SK-N-SH treated with all-trans-retinoic acid at 6 μM for 48 hours (cell line): Measurements from ENCODE around the gene PDE5A.

Experiments
- ATAC-seq: fragments of 200-7000 bp; cut with Tn5 transposase; 3 replicates; pipeline ENCODE4 v1.9.1; 2020; ENCODE audit warnings: mild to moderate bottlenecking, moderate library complexity
- ARNTL ChIP-seq: fragments of 450-650 bp; formaldehyde crosslinking; IDR thresholded peaks from 2 replicates; pipeline ENCODE4 v1.5.0; 2020; ENCODE audit warnings: low read depth, mild to moderate bottlenecking, moderate library complexity, borderline replicate concordance
- CSDC2 ChIP-seq: fragments of 250-450 bp; sonication (Bioruptor Pico); IDR thresholded peaks from 2 replicates; pipeline ENCODE4 v1.5.0; 2020; ENCODE audit warnings: mild to moderate bottlenecking, moderate library complexity
- ESRRG ChIP-seq: fragments of 250-450 bp; sonication (Bioruptor Pico); IDR thresholded peaks from 2 replicates; pipeline ENCODE4 v1.6.1; 2021; ENCODE audit warnings: mild to moderate bottlenecking
- GLIS3 ChIP-seq: fragments of 250-450 bp; sonication (Bioruptor Pico); IDR thresholded peaks from 2 replicates; pipeline ENCODE4 v1.5.0; 2020; ENCODE audit warnings: mild to moderate bottlenecking, moderate library complexity
- ISL1 ChIP-seq: fragments of 250-450 bp; sonication (Bioruptor Pico); IDR thresholded peaks from 2 replicates; pipeline ENCODE4 v2.1.2; 2022; ENCODE audit warnings: mild to moderate bottlenecking, moderate library complexity
- OSR1 ChIP-seq: fragments of 250-450 bp; sonication (Bioruptor Pico); IDR thresholded peaks from 2 replicates; pipeline ENCODE4 v1.8.0; 2022; ENCODE audit warnings: moderate library complexity, mild to moderate bottlenecking, inconsistent platforms
- PATZ1 ChIP-seq: fragments of 250-450 bp; sonication (Bioruptor Pico); IDR thresholded peaks from 2 replicates; pipeline ENCODE4 v1.8.0; 2020; ENCODE audit warnings: mild to moderate bottlenecking, moderate library complexity, borderline replicate concordance
- POU6F1 ChIP-seq: fragments of 250-450 bp; sonication (Bioruptor Pico); IDR thresholded peaks from 2 replicates; pipeline ENCODE4 v1.8.0; 2021; ENCODE audit warnings: low read depth, mild to moderate bottlenecking, moderate library complexity, borderline replicate concordance
- PPARA ChIP-seq: fragments of 250-450 bp; sonication (Bioruptor Pico); IDR thresholded peaks from 2 replicates; pipeline ENCODE4 v1.5.0; 2020; ENCODE audit warnings: mild to moderate bottlenecking, borderline replicate concordance
- RARB ChIP-seq: fragments of 250-450 bp; sonication (Bioruptor Pico); IDR thresholded peaks from 2 replicates; pipeline ENCODE4 v1.8.0; 2021; ENCODE audit warnings: mild to moderate bottlenecking, moderate library complexity
- SNAI2 ChIP-seq: fragments of 250-450 bp; sonication (Bioruptor Pico); IDR thresholded peaks from 2 replicates; pipeline ENCODE4 v1.5.0; 2020; ENCODE audit warnings: mild to moderate bottlenecking, moderate library complexity
- TOX ChIP-seq: fragments of 250-450 bp; sonication (Bioruptor Pico); IDR thresholded peaks from 2 replicates; pipeline ENCODE4 v1.8.0; 2021; ENCODE audit warnings: mild to moderate bottlenecking, moderate library complexity, borderline replicate concordance
- TSHZ2 ChIP-seq: fragments of 250-450 bp; sonication (Bioruptor Pico); IDR thresholded peaks from 2 replicates; pipeline ENCODE4 v1.5.0; 2020; ENCODE audit warnings: mild to moderate bottlenecking, moderate library complexity
- ZC3H10 ChIP-seq: fragments of 250-450 bp; sonication (Bioruptor Pico); IDR thresholded peaks from 2 replicates; pipeline ENCODE4 v1.5.1; 2021; ENCODE audit warnings: mild to moderate bottlenecking, moderate library complexity
- ZFP3 ChIP-seq: fragments of 250-450 bp; sonication (Bioruptor Pico); IDR thresholded peaks from 2 replicates; pipeline ENCODE4 v1.5.0; 2020; ENCODE audit warnings: mild to moderate bottlenecking, moderate library complexity
- ZFP30 ChIP-seq: fragments of 450-650 bp; formaldehyde crosslinking; IDR thresholded peaks from 2 replicates; pipeline ENCODE4 v1.5.0; 2022; ENCODE audit warnings: mild to moderate bottlenecking, moderate library complexity
- ZNF565 ChIP-seq: fragments of 450-650 bp; formaldehyde crosslinking; conservative IDR thresholded peaks from 2 replicates; pipeline ENCODE4 v1.5.0; 2020; ENCODE audit warnings: low read depth, mild to moderate bottlenecking, moderate library complexity
- ZNF70 ChIP-seq: fragments of 450-650 bp; formaldehyde crosslinking; IDR thresholded peaks from 2 replicates; pipeline ENCODE4 v1.5.0; 2020; ENCODE audit warnings: mild to moderate bottlenecking, moderate library complexity
- TF ChIP-seq, protein P1 (sequence below): fragments of 250-450 bp; sonication (Bioruptor Pico); IDR thresholded peaks from 2 replicates; pipeline ENCODE4 v1.5.1; 2021; ENCODE audit warnings: mild to moderate bottlenecking, moderate library complexity

The PDE5A gene

DNA sequence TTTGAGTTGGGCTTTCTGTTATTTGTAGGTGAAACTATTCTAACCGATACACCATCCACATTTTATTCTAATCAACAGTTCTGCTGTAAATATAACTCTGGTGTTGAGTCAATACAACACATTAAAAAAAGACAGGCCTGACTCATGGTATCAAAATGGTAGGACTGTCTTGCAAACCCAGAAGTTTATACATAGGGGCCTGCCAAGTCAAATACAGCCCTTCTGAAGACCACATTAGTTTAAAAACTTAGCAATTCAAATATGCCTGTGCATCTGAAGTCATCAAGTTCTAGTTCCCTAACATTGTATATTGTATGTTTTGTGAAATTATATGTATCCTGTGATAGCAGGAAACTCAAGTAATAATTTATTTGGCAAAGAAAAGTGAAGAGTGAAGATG, 24.4 kb upstream of the PDE5A start:
- no peak for ATAC-seq
- TF ChIP-seq TSHZ2 (CRISPR knock-in tag): no peak

DNA sequence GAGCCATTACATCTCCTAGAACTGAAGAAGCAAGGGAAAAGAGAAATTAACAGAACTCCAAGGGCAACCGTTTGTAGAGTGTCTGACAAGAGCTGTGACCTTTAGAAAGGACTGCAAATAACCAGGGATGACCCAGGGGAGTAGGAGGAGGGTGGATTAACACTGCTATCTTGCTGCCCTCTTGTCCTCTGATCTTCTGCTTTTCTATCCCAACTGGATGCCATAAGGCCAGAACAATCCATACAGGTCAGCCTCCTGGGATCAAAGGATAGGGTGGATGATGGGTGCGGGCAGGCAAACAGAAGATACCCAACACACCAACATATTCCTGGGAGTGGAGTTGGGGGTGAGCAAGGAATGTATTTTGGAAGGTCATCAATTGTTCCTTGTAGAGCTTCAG, 19.8 kb upstream of the PDE5A start:
- ATAC-seq: no peak
- TF ChIP-seq ZFP30 (CRISPR knock-in tag): no peak
- TF ChIP-seq, protein P1, sequence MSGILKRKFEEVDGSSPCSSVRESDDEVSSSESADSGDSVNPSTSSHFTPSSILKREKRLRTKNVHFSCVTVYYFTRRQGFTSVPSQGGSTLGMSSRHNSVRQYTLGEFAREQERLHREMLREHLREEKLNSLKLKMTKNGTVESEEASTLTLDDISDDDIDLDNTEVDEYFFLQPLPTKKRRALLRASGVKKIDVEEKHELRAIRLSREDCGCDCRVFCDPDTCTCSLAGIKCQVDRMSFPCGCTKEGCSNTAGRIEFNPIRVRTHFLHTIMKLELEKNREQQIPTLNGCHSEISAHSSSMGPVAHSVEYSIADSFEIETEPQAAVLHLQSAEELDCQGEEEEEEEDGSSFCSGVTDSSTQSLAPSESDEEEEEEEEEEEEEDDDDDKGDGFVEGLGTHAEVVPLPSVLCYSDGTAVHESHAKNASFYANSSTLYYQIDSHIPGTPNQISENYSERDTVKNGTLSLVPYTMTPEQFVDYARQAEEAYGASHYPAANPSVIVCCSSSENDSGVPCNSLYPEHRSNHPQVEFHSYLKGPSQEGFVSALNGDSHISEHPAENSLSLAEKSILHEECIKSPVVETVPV: no peak
- no peak for TF ChIP-seq POU6F1 (CRISPR knock-in tag)
- no peak for TF ChIP-seq RARB (CRISPR knock-in tag)
- no peak for TF ChIP-seq OSR1 (CRISPR knock-in tag)
- no peak for TF ChIP-seq ZC3H10
- TF ChIP-seq SNAI2 (CRISPR knock-in tag): no peak
- TF ChIP-seq ISL1 (CRISPR knock-in tag): no peak

DNA sequence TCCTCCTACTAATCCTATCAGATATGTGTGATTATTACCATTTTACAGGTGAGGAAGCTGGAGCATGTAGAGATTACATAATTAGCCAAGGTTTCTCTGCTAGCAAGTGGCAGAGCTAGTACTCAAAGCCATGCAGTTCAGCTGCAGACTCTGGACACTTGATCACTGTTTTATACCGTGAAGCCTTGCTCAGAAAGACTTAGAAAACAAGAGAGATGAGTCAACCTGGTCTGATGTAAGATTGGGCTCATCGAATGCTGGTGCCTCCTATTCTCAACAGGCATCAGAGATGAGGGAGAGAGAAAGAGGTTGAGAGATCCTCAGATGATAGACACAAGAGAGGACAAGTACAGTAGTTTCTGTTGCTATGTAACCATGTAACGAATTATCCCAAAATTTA, 19.0 kb upstream of the PDE5A start:
- no peak for TF ChIP-seq CSDC2 (CRISPR knock-in tag)
- TF ChIP-seq GLIS3: no peak
- TF ChIP-seq ISL1 (CRISPR knock-in tag): no peak
- TF ChIP-seq SNAI2 (CRISPR knock-in tag): no peak
- ATAC-seq: no peak

- ATAC-seq: no peak
- TF ChIP-seq ZFP3 (CRISPR knock-in tag) (no peak), ISL1 (CRISPR knock-in tag) (no peak), PATZ1 (CRISPR knock-in tag) (no peak), GLIS3 (no peak), ZNF70 (CRISPR knock-in tag) (no peak), PPARA (CRISPR knock-in tag) (no peak), TOX (CRISPR knock-in tag) (no peak), POU6F1 (CRISPR knock-in tag) (no peak), SNAI2 (CRISPR knock-in tag) (no peak), ZC3H10 (no peak), ZNF565 (CRISPR knock-in tag) (no peak), ARNTL (CRISPR knock-in tag) (no peak), ESRRG (CRISPR knock-in tag) (no peak)
Observed at GRCh38 chr4:119646347-119647071, 17.9 kb upstream of the PDE5A start.
